GM19023 (cell line): ENCODE measurements around the gene GNL1.
A peak's percentile ranks its signal among the peaks of the same experiment; 100 is the strongest.

ENCODE experiments used
- ATAC-seq: cut with Tn5 transposase; IDR thresholded peaks from one replicate; pipeline ENCODE4 v1.9.1; 2021; ENCODE audit warnings: mild to moderate bottlenecking, moderate library complexity; ENCODE audit not compliant: unreplicated experiment

The GNL1 gene

DNA sequence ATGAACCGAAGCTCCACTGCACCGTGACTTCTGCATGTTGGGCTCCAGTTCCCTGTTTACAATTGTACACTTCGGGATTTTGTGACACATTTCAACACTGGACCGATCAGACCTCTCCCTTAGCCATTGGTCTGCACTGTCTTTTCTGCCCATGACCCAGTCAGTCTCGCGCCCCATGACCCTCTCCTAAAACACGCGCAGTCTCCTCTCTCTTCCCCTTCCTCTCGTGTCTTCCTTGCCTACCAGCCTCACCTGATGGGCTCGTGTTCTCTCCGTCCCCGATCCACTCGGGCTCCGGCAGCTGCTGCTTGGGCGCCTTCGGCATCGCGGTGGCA, 14.4 kb upstream of the GNL1 start:
- peak; percentile 16 for ATAC-seq

DNA sequence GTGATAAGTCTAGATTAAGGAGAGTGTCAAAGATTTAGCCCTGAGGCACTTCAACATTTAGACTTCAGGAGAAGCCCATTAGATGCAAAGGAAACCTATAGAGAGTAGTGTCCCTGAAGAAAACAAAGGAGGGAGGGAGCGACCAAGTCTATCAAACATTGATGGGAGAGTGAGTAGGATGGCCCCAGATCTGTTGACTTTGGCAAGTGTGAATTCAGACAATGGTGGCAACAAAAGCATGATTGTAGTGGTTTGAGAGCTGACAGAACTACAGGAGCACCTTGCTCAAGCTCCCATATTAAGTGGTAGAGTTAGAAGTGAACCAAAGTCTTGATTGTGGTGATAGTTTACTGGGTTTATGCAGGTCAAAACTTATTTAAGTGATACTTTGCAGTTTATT, 14.0 kb upstream of the GNL1 start:
- ATAC-seq, result no peak

DNA sequence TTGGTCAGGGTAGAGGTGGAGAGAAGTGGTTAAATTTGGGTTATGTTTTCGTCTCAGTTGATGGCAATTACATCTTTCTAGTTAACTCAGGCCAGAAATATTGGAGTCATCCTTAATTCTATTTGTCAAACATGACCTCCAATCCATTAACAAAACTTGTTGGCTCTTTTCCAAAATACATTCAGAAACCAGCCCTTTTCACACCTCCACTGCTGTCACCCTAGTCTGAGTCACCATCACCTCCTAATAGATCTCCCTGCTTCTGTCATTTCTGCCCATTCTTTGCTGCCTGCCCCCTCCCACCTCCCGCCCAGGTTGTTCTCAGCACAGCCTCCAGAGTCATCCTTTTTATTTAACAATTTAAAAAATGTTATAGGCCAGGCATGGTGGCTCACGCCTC, 12.0 kb upstream of the GNL1 start:
- ATAC-seq, result no peak

DNA sequence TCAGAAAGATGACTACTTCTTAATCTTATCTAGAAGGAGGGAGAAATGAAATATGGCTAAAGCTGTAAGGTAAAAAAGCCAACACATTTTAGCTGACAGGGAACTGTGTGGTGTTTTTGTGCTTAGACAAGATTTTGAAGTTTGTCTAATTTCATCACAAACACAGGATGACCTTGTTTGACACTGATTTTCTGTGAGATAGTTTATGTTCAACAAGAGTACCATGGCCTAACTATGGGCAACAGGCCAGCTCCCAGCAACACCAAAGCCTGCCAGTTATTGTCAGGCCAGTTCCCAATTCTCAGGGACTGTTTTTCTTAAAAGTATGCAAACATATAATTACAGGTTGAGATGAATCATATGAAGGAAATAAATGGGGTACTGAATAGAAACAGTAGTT, 9.5 kb upstream of the GNL1 start:
- ATAC-seq, result no peak

DNA sequence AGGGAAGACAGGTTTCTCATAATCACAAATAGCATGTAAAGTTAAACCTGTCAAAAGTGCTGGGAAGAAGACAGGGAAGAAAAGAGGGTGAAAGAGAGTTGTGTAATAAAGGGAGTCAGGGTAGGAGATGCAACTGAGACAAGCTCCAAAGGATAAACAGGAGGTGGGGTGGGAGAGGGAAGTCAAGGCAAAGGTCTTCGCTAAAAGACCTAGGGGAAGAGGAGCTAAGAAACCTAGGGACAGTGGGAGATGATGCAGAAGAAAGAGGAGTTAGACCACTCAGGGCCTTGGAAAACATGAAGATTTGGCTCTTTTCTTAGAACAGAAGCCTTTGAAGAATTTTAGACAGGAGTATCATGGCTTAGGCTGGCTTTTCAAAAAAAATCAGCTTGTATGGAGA, 7.8 kb upstream of the GNL1 start:
- no peak for ATAC-seq

DNA sequence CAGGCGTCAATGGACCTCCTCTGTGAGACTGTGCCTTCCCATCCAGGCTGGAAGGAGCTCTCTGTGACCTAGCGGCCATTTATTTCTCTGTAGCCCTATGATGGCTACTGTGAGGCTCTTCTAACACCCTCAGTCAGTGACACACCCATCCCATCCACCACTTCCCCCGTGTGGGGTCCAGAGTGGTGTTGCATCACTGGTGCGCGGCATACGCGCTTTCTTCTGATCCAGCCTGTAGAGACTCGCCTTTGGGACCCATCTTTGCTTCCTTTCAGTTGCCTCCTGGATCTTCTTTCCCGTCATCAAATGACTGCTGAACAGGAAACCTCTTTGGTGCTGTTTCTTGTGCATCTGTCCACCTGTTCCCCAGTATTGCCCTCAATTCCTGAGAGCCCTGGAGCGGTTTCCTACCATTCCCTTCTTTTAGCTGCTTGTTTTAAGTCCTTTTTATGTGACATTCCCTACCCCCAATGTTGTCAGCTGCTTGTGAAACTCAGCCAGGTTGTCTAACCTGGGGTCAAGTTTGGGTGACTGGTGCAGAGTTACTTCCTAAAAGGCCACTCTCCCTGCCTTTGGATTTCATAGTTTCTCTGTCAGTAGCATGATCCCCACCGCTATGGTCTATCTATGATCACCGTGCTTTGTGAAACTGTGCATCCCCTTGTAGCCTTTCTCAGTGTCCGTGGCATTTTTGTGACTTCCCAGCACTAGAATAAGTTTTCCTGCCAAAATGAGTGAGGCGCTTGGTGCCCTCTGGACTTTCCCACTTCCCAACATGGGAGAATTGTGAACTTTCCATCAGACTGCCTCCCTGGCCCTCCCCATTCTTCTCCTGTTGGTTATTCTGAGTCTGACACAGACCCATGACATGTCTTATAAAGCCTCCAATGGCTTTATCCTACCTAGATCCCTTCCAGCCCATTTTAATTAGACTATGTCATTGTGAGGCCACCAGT, 6.5 kb upstream of the GNL1 start:
- no peak for ATAC-seq

DNA sequence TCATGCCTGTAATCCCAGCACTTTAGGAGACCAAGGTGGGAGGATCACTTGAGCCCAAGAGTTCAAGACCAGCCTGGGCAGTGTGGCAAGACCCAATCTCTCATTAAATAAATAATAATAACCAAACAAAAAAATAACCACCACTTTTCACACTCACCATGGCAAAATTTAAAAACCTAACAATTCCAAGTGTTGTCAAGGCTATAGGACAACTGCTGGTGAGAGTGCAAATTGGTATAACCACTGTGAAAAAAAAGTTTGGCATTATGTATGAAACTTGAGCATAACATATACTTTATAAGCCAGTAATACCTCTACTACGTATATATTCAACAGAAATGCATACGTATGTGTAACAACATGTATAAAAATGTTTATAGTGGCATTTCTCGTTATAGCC, 4.6 kb upstream of the GNL1 start:
- no peak for ATAC-seq

DNA sequence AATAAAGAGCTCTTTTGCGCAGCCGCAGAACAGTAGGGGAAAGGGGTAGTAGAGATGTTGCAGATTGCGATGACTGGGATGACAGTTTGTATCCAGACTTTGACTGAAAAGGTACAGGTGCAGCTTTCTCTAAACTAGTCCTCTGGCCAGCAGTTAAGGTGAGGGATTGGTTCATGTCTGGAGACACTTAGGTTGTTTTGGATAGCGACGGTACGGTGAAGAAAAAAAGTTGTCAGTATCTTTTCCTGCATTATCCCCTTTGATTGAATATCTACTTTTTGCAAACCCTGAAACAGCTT, 1.3 kb upstream of the GNL1 start:
- ATAC-seq, result no peak

DNA sequence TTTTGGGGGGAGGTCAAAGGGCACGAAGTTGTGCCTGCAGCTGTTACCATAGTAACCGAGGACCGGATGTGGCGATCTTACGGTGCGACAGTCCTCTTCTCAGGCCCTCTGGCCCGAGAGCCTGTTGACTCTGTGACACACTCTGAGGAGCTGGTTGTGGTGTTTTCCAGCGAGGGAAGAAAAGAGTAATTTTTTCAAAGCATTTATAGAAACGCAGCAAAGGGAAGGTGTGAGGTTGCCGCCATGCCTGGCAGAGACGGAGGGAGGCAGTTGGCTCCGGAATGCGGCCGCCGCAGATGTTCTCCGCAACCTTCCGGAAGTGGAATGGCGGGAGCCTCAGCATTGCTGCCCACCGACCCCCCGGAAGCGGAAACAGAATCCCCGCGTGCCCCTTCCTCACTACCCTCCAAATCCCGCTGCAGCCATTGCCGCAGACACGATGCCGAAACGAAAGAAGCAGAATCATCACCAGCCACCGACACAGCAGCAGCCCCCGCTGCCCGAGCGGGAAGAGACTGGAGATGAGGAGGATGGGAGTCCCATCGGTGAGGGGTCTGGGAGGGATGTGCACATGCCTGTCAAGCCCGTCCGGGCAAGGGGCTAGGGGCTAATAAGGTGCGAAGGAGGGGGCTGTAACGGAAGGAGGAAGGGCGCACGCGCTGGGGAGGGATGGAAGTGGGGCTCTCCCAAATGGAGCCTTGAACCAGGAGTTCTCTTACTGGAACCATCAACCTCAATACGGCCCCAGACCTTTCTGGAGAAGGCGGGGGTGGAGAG, 805 bp upstream of the GNL1 start, which contains the start of gene PRR3:
PRR3 (plus strand) TSS at position 390 of the 777 bp plus-strand sequence; CDS start at position 440, 50 bp downstream.
- peak; percentile 56 for ATAC-seq

DNA sequence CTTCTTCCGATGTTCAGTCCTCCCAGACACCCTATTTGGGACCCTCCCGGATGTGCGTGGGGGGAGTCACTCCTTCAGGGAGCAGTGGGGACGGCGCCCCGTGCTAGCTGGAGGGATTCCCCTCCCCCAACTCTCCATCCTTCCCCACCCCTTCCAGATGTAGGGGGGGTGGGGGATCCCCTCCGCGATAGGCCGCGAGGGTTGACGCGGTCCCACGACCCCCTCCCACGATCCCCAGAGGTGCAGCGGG, 548 bp downstream of the GNL1 start:
- no peak for ATAC-seq

DNA sequence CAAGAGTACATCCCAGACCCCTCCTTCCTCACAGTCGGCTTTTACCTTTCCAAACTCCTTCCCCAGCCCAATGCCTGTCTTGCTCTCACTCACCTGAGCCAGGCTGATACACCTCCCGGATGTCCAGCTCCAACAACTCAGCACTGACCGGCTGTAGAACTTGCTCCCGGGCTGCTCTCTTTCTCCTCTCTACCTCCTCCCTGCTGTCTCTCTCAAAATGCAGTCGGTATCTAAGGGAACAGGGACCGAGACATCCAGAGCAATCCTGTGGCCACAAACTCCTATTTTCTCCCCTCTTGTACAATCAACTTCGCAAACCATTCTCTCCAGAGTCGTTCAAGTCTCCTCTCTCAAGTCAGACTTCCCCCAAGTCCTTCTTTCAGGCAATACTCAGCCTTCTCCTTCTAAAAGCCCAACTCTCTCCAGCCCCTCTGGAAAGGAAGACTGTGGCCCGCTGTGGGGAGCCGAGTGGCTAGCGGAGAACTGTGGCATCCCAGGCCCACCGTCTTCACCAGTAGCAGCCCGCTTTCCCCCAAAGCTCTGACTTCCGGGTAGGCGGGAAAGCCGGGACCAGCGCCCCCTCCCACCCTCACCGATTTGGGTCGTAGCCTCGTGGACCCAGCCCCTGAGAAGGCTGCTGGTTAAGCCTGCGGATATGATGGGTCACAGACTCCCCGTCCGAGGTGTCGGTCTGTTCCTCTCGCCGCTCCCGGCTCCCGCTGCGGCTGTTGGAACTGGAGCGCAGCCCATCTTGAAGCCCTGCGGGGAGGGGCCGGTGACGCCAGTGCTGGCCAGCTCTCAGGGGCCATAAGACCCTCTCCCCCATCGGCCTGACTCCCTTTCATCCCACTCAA, 1.1 kb downstream of the GNL1 start:
- ATAC-seq, result peak; percentile 7

DNA sequence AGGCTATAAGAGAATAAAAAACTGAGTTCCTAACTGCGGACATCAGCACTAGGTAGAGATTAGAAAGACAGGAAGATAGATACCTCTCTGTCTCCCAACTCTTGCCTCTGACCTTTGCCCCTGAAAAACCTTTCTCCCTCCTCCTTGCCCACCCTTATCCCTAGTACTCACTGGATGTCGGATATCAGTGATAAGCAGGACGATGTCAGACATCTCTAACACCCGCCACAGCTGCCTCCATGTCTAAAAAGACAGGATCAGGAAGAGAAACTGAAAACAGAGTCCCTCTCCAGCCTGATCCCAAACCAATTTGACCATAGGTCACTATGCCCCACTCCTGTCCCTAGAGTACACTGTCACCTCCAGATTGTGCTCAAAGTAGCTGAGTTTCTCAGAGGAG, 1.9 kb downstream of the GNL1 start:
- ATAC-seq, result no peak

DNA sequence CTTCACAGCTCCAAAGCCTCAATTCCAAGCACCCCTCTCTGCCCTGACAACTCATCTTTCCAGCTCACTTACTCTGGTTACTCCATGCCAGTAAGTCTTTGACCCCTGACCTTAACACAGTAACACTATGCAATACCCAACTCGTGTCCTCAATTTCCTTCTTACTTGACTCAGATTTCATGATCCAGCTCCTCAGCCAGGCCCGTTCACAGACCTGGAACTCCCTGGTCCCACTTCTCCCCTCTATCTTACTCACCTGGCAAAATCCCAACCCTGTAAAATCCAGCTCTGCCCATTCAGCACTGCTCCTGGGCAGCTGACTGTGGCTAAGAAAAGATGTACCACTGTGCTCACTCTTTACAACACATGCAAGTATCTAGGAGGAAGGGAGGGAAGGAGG, 7.9 kb downstream of the GNL1 start:
- no peak for ATAC-seq

DNA sequence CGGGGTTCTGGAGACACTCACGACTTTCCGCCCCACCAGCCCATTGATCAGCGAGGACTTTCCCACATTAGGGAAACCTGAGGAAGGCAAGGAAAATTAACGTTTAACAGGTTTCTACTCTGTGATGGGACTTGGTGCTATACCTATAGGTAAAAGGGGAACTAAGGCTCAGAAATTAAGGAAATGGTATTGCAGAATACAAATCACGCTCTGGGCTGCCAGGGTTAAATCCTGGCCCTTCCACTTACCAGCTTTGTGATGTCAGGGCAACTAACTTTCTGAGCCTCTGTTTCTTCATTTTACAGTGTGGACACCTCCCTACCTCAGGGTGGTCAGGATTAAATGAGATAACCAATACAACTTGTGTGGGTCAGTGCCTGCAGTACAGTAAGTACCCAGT, 8.8 kb downstream of the GNL1 start:
- ATAC-seq, result no peak

DNA sequence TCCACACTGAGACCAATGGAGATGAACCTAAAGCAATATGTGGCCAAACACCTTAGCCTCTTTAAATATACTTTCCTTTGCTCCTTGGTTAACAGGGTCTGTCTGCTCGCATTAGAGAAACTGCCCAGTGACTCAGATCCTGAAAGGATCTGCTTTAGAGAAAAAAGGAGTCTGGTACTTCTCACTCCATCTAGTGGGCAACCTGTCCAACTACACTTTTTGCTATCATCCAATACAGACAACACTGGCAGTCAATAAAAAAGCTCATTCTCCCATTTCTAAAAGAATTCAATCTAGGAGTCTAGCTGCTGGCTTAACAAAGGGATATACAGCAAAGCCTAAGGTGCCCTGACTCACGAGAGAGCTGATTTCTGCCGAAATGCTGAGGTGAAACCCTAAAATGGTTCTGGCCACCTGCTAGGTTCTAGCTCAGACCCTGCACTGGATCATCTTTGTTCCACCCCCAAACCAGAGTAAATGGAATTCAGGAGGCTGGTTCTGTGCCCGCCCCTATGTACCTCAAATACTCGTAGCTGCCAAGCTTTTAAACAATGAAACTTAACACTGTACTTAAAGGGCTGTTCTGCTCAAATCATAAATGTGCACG, 11.5 kb downstream of the GNL1 start:
- ATAC-seq, result no peak

DNA sequence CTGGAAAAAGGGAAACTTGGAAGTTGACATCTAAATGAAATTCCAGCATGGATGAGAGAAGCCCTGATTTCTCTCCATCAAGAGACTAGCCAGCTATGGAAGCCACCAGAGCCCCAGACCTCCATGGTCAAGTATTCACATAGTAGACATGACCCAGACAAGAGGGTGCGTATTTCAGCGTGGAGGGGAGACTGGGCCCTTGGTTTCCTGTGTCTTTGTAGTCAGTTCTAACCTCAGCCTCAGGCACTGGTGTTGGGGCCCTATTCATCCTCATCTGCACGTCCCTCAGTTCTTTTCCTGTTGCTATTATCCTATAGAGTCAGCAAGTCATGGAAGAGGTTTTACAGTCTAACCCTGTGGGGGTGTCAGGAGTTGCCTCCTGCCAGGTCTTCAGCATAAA, 12.5 kb downstream of the GNL1 start:
- ATAC-seq, result no peak

DNA sequence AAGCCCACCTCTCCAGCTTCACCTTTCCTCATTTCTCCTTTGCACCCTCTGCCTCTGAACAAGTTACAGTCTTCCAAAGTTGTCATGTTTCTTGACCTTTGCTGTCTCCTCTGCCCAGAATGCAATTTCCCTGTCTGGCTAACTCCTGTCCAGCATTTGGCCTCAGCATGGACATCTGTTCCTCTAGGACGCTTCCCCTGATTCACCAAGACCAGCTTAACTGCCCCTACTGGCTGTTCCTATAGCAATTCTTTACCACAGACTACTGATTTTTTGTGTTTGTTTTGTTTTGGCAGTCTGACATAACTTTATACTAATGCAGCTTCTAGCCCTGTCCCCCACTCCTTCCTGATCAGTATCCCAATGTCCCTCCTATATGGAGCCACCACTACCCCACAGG, 13.4 kb downstream of the GNL1 start:
- ATAC-seq, result no peak

DNA sequence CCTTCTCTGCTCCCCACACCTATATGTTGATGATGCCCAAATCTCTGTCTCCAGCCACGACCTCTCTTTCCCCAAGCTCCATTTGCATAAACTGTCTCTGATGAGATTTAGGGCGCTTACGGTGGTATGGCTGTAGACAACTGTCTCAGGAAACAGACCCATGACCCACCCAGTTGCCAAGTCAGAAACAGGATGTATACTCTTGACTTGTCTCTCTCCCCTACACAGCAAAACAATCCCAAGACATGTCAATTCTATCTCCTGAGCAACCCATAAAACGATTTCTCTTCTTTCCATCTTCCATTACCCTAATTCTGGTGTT, 13.9 kb downstream of the GNL1 start:
- ATAC-seq, result no peak

DNA sequence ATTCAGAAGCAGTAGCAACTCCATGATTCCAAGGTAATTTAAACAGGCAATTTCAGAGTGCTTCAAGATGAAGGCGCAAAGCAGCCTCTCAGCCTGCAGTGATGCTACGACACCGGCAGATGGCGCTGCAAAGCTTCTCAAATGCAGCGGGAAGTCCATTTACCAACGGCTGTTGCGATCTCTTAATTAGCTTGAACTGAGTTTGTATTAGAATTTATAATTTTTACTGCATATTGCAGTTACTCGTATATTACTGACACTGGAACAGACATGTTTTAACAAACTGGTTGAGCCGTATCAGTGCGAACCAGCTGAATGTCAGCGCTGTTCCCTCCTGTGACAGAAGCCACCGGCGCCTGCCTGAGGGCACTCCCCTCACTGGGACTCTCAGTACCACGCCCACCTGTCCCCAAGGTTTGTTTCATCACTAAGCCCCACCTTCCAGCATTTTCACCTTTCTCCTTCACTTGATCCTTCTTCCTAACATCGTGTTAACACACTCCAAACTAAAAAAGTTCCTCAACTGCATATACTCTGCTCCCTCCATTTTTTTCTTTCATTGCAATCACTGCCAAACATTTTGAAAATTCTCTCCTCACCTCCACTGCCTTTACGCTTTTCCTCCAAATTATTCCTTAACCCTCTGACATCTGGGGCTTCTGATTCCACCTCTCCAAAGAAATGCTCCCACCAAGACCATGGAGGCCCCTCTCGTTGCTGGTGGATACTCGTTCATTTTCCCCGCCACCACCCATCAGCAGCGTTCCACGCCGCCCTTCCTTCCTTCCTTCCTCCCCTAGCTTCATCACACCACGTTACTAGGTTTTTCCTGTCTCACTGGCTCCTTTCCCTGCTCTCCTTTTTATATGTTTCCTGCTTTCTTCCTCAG, 14.5 kb downstream of the GNL1 start:
- no peak for ATAC-seq

DNA sequence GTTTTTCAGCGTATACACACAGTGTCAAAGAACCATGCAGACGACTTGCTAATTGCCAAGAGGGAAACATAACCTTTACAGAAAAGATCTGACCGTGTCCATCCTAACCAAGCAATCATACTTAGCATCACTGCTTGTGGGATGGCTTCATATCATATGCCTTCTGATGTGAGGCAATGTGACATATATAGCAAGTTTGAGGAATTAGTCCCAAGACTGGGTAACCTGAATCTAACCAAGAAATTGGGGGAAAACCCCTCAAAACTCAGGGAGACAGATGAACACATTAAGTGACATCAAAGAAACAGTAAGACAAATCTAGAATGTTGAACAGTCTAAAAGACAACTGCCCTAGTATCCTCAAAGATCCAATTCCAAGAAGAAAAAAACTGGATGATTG, 18.4 kb downstream of the GNL1 start:
- ATAC-seq, result no peak
